Posterior vena cava (tissue), 2 donors: ENCODE measurements around the gene SMNDC1. TPM values are rescaled to one million over a fixed set of nuclear protein-coding genes. Genes with fewer than 3 reads are reported as not detected.

ENCODE experiments used
- total RNA-seq, 2 donors: library from RNA; stranded (reverse); fragmentation: NEBNext Ultra II Directional; extraction: Animal tissue kit (Norgen Biotek cat#: 25700); gene quantifications; one replicate each; pipeline ENCODE4 v1.2.1, GENCODE V29; 2021
- donor health status: DM: yes; HTN: yes; CAD: no.
- donor health status: DM: yes; HTN: yes; CAD: no.

Gene SMNDC1
- total RNA-seq, 2 donors from 2014 or later: 26.4 to 28.1 TPM

Other genes starting within 250 kb of the SMNDC1 start
- gene MXI1, start 97.3 kb downstream of the SMNDC1 start, total RNA-seq: 10 to 100 TPM; 45.5 to 51.9 TPM
- 10 to 100 TPM in 1 of 2 donors, 1 to 10 TPM in 1; 8.5 to 23.2 TPM for gene DUSP5, start 193.0 kb upstream of the SMNDC1 start, total RNA-seq